Measurements from ENCODE around the gene RBM43. TPM values are rescaled to one million over a fixed set of nuclear protein-coding genes. Genes with fewer than 3 reads are reported as not detected.

The RBM43 gene
- total and polyA plus RNA-seq, 4 donors = 3.0 to 17.8 (median 5.7) TPM

GRCh38 chr2:151275291-151275690, 13.6 kb upstream of the RBM43 start:
- ATAC-seq (ENCODE audit: insufficient read depth, low FRiP score) = no peak
- no peak for DNase-seq
- no peak overlapping the region for H3K9ac ChIP-seq (ENCODE audit: insufficient read depth in 1 of 2, low read length in 2 of 2)
- H3K4me3 ChIP-seq = no peak overlapping the region
- H3K4me1 ChIP-seq (ENCODE audit: control insufficient read depth in 5 of 5, insufficient read depth in 5 of 5, low read length in 5 of 5) = no peaks in the 10 kb centered on the region
- H3K27me3 ChIP-seq (ENCODE audit: control insufficient read depth in 3 of 3, insufficient read depth in 3 of 3, low read length in 2 of 3) = no peaks in the 10 kb centered on the region
- no peaks in the 10 kb centered on the region for H3K9me3 ChIP-seq (ENCODE audit: control insufficient read depth in 4 of 4, insufficient read depth in 3 of 4, low read length in 3 of 4)
- TF ChIP-seq, protein P1, sequence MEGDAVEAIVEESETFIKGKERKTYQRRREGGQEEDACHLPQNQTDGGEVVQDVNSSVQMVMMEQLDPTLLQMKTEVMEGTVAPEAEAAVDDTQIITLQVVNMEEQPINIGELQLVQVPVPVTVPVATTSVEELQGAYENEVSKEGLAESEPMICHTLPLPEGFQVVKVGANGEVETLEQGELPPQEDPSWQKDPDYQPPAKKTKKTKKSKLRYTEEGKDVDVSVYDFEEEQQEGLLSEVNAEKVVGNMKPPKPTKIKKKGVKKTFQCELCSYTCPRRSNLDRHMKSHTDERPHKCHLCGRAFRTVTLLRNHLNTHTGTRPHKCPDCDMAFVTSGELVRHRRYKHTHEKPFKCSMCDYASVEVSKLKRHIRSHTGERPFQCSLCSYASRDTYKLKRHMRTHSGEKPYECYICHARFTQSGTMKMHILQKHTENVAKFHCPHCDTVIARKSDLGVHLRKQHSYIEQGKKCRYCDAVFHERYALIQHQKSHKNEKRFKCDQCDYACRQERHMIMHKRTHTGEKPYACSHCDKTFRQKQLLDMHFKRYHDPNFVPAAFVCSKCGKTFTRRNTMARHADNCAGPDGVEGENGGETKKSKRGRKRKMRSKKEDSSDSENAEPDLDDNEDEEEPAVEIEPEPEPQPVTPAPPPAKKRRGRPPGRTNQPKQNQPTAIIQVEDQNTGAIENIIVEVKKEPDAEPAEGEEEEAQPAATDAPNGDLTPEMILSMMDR (IDR thresholded peaks at IDR 0.05; ENCODE audit: control extremely low read depth, extremely low read depth) = no peak
- H3K36me3 ChIP-seq (ENCODE audit: control insufficient read depth in 4 of 4, insufficient read depth in 4 of 4, low read length in 4 of 4) = peaks cover 3 to 12% (median 10%) of the 10 kb centered on the region in 4 donors
- no peak overlapping the region for H3K27ac ChIP-seq (ENCODE audit: low read depth in 1 of 2, low read length in 1 of 2)
- whole genome bisulfite sequencing, 2 donors = 92 to 96% methylated on average over 7 of the region's 7 CpGs

DNA sequence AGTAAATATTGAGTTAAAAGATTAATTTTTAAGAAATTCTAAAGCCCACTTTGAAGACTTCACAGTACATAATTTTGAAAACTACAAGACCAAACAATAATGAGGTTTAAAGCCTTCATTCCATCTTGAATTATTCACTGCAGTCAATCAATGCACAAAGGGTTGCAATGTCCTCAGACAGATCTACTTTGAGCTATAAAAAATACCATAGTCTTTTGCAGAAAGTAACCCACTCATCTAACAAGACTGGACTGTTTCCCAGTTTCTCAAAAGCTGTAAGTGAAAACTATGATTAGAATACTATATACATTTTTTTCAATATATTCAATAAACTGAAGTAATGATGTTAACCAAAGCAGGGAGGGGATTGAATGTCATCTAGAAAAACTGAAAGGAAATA, 10.2 kb upstream of the RBM43 start:
- Histone ChIP-seq H3K36me3 (ENCODE audit: control insufficient read depth in 4 of 4, insufficient read depth in 4 of 4, low read length in 4 of 4) (peaks cover 7 to 14% (median 8%) of the 10 kb centered on the region in 4 donors), H3K9me3 (ENCODE audit: control insufficient read depth in 4 of 4, insufficient read depth in 3 of 4, low read length in 3 of 4) (peaks cover 0 to 4% (median 0%) of the 10 kb centered on the region in 4 donors), H3K4me1 (ENCODE audit: control insufficient read depth in 5 of 5, insufficient read depth in 5 of 5, low read length in 5 of 5) (no peaks in the 10 kb centered on the region), H3K27me3 (ENCODE audit: control insufficient read depth in 3 of 3, insufficient read depth in 3 of 3, low read length in 2 of 3) (no peaks in the 10 kb centered on the region), H3K27ac (ENCODE audit: low read depth in 1 of 2, low read length in 1 of 2) (no peak overlapping the region), H3K4me3 (no peak overlapping the region), H3K9ac (ENCODE audit: insufficient read depth in 1 of 2, low read length in 2 of 2) (no peak overlapping the region)
- TF ChIP-seq, protein P1 (IDR thresholded peaks at IDR 0.05; ENCODE audit: control extremely low read depth, extremely low read depth) = no peak
- DNase-seq (no peak), ATAC-seq (ENCODE audit: insufficient read depth, low FRiP score) (no peak)

DNA sequence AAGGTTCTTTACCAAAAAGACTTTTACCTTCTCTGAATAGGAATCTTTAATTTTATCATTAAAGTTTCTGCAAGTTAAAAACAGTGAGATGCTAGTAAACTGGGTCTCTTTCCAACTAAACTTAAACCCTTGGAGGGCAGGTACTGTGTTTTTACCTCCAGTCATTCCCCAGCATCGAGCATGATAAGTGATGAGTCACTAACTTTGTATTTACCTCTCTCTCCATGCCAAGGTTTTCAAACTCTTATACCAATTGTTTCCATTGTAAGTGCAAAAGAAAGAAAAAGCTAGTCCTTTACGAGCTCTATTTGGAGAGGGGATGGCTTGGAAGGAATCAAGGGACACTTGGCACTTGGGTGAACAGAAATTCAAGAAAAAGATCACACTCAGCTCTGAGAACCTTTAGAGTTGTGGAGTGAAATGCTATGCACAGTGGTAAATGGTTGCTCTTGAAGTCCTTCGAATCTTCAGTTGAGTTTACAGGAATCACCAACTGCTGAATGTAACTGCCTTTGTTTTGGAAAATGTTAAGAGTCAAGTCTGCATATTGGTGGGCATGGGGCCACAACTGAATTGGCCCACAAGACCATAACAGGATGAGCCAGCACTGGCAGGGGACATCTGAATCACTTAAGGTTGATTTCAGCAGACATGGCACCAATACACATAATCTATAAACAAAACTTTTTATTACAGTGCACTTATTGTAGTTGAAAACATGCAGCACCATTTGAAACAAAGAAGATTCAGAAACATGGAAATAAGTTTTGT, 8.3 kb upstream of the RBM43 start:
- H3K27me3 ChIP-seq (ENCODE audit: control insufficient read depth in 3 of 3, insufficient read depth in 3 of 3, low read length in 2 of 3) = no peaks in the 10 kb centered on the region
- 74 to 90% methylated on average over 3 of the region's 3 CpGs for WGBS, 2 donors
- ATAC-seq (ENCODE audit: insufficient read depth, low FRiP score) = no peak

More for the DNA sequence above, 8.3 kb upstream of the RBM43 start:
- no peak overlapping the region for H3K9ac ChIP-seq (ENCODE audit: insufficient read depth in 1 of 2, low read length in 2 of 2)
- H3K4me1 ChIP-seq (ENCODE audit: control insufficient read depth in 5 of 5, insufficient read depth in 5 of 5, low read length in 5 of 5) = no peaks in the 10 kb centered on the region
- TF ChIP-seq, protein P1 (IDR thresholded peaks at IDR 0.05; ENCODE audit: control extremely low read depth, extremely low read depth) = no peak
- H3K36me3 ChIP-seq (ENCODE audit: control insufficient read depth in 4 of 4, insufficient read depth in 4 of 4, low read length in 4 of 4) = peaks cover 6 to 14% (median 8%) of the 10 kb centered on the region in 4 donors
- DNase-seq = no peak
- no peak overlapping the region for H3K4me3 ChIP-seq
- peaks cover 0 to 4% (median 0%) of the 10 kb centered on the region in 4 donors for H3K9me3 ChIP-seq (ENCODE audit: control insufficient read depth in 4 of 4, insufficient read depth in 3 of 4, low read length in 3 of 4)
- H3K27ac ChIP-seq (ENCODE audit: low read depth in 1 of 2, low read length in 1 of 2) = no peak overlapping the region

Measured in lung (tissue), 12 donors.